Stimulated activated CD4-positive, alpha-beta T cell treated with anti-CD3 and anti-CD28 coated beads, TNF-alpha, amount 100 ng/mL, for 4 hours (primary cell): ENCODE measurements around the gene DCTD.

Source experiments
- DNase-seq, 3 experiments: peaks; one replicate each; pipeline ENCODE4 v3.0.0-alpha.2; 2020; ENCODE audit warnings: low read depth in 3 of 3

Gene DCTD

GRCh38 chr4:182842104-182842600, 75.0 kb downstream of the DCTD start:
- DNase-seq, result no peak

GRCh38 chr4:182840108-182840507, 77.1 kb downstream of the DCTD start:
- DNase-seq, result no peak
